SK-N-SH (cell line): Measurements from ENCODE around the gene STAC3.

Source experiments
- EZH2phosphoT487 ChIP-seq: fragments of 200-600 bp; sonication (generic); IDR thresholded peaks from 2 replicates; pipeline ENCODE4 v1.6.1; 2017; ENCODE audit warnings: low read depth, mixed run types, mild to moderate bottlenecking, antibody characterized with exemption, moderate library complexity, borderline replicate concordance
- TF ChIP-seq, protein P1 (sequence below): IDR thresholded peaks from 2 replicates; pipeline ENCODE4 v1.6.1; 2012; ENCODE audit warnings: mild to moderate bottlenecking, low read depth, low read length, moderate library complexity

DNA sequence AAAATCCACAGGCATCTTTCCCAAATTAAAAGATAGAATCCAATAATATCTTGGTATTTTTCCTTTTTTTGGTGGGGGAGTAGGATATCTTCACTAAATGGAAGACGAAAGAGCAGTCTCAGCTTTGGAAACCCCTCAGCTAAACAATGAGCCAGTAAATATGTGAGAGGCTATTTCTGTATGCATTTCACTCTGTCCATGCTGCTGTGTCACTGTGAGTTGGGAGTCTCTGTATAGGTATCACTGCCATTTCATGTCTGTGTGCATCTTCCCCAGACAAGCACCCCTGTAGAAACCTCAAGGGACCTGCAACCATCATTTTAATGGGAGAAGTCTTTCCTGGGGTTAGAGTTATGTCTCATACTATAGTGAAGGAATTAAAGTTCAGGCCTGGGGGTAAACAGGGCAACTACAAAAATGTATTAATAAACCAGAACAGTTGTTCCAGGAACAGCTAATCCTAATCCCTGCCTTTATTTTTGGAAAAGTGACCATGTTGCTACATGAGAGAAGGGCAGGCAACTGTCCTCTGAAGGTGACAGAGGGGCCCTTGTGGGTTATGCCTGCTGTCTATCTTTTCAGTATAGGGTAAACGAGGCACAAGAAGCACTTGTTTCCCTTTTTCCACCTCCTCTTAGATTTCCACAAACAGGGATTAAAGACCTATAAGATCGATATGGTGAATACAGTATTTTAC is 11.3 kb upstream of the STAC3 start:
- no peak for TF ChIP-seq EZH2phosphoT487
- TF ChIP-seq, protein P1, sequence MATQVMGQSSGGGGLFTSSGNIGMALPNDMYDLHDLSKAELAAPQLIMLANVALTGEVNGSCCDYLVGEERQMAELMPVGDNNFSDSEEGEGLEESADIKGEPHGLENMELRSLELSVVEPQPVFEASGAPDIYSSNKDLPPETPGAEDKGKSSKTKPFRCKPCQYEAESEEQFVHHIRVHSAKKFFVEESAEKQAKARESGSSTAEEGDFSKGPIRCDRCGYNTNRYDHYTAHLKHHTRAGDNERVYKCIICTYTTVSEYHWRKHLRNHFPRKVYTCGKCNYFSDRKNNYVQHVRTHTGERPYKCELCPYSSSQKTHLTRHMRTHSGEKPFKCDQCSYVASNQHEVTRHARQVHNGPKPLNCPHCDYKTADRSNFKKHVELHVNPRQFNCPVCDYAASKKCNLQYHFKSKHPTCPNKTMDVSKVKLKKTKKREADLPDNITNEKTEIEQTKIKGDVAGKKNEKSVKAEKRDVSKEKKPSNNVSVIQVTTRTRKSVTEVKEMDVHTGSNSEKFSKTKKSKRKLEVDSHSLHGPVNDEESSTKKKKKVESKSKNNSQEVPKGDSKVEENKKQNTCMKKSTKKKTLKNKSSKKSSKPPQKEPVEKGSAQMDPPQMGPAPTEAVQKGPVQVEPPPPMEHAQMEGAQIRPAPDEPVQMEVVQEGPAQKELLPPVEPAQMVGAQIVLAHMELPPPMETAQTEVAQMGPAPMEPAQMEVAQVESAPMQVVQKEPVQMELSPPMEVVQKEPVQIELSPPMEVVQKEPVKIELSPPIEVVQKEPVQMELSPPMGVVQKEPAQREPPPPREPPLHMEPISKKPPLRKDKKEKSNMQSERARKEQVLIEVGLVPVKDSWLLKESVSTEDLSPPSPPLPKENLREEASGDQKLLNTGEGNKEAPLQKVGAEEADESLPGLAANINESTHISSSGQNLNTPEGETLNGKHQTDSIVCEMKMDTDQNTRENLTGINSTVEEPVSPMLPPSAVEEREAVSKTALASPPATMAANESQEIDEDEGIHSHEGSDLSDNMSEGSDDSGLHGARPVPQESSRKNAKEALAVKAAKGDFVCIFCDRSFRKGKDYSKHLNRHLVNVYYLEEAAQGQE = no peak
